ENCODE measurements around the gene POR.
A peak's percentile ranks its signal among the peaks of the same experiment; 100 is the strongest.

POR gene

GRCh38 chr7:75955331-75955955, 40.5 kb downstream of the POR start:
- DNase-seq, result no peak

GRCh38 chr7:75957021-75957736, 42.2 kb downstream of the POR start:
- no peak for DNase-seq

- DNase-seq, result no peak
Measured at GRCh38 chr7:75958802-75959543, 44.0 kb downstream of the POR start.

GRCh38 chr7:75960372-75960771, 45.4 kb downstream of the POR start:
- no peak for DNase-seq

GRCh38 chr7:75961218-75961617, 46.3 kb downstream of the POR start:
- no peak for DNase-seq

GRCh38 chr7:75962607-75963380, 47.8 kb downstream of the POR start:
- DNase-seq, result no peak

GRCh38 chr7:75963381-75963995, 48.5 kb downstream of the POR start:
- DNase-seq, result no peak

GRCh38 chr7:75965617-75966016, 50.7 kb downstream of the POR start:
- peak; percentile 64 for DNase-seq

GRCh38 chr7:75966190-75966961, 51.4 kb downstream of the POR start:
- DNase-seq, result peak; percentile 97

- DNase-seq, result no peak
Measured at GRCh38 chr7:75967055-75967454, 52.1 kb downstream of the POR start.

GRCh38 chr7:75967487-75967997, 52.6 kb downstream of the POR start:
- no peak for DNase-seq

GRCh38 chr7:75968012-75968411, 53.1 kb downstream of the POR start:
- no peak for DNase-seq

GRCh38 chr7:75968561-75969001, 53.6 kb downstream of the POR start:
- DNase-seq, result no peak

- no peak for DNase-seq
Measured at GRCh38 chr7:75969182-75969581, 54.2 kb downstream of the POR start.

GRCh38 chr7:75969704-75970498, 54.9 kb downstream of the POR start:
- no peak for DNase-seq

GRCh38 chr7:75971309-75971960, 56.5 kb downstream of the POR start:
- DNase-seq, result no peak

- peak; percentile 55 for DNase-seq
Measured at GRCh38 chr7:75971961-75972763, 57.2 kb downstream of the POR start.

GRCh38 chr7:75977743-75978142, 62.8 kb downstream of the POR start:
- no peak for DNase-seq

- no peak for DNase-seq
Measured at GRCh38 chr7:75979759-75980429, 64.9 kb downstream of the POR start.

Data from DMS53 (cell line).